Smooth muscle cell (in vitro differentiated cells): ENCODE measurements around the gene USP49. TPM values are rescaled to one million over a fixed set of nuclear protein-coding genes. Genes with fewer than 3 reads are reported as not detected.

Experiments used
- DNase-seq: peaks from one replicate; lab custom pipeline; 2025; ENCODE audit not compliant: unreplicated experiment; lab: John Stamatoyannopoulos, UW
- H2AFZ ChIP-seq: fragments of 200-600 bp; sonication (generic); 2 replicates; pipeline ENCODE4 v1.6.0; 2016; ENCODE audit warnings: antibody characterized with exemption, low read depth, mild to moderate bottlenecking
- H3F3A ChIP-seq: fragments of 200-600 bp; sonication (generic); 2 replicates; pipeline ENCODE4 v1.6.0; 2017; ENCODE audit warnings: antibody characterized with exemption, low read depth
- H3K27ac ChIP-seq: fragments of 200-600 bp; sonication (generic); 2 replicates; pipeline ENCODE4 v1.5.1; 2016; ENCODE audit warnings: low read depth, mild to moderate bottlenecking
- H3K27me3 ChIP-seq: fragments of 200-600 bp; sonication (generic); 2 replicates; pipeline ENCODE4 v1.6.1; 2016; ENCODE audit warnings: low read depth, mild to moderate bottlenecking
- H3K36me3 ChIP-seq: fragments of 200-600 bp; sonication (generic); 2 replicates; pipeline ENCODE4 v1.5.1; 2016; ENCODE audit warnings: low read depth
- H3K4me1 ChIP-seq: fragments of 200-600 bp; sonication (generic); 2 replicates; pipeline ENCODE4 v1.5.1; 2016; ENCODE audit warnings: low read depth
- H3K4me2 ChIP-seq: fragments of 200-600 bp; sonication (generic); 2 replicates; pipeline ENCODE4 v1.6.0; 2016; ENCODE audit warnings: mild to moderate bottlenecking
- H3K4me3 ChIP-seq: fragments of 200-600 bp; sonication (generic); 2 replicates; pipeline ENCODE4 v1.5.1; 2016; ENCODE audit warnings: mild to moderate bottlenecking
- H3K79me2 ChIP-seq: fragments of 200-600 bp; sonication (generic); 2 replicates; pipeline ENCODE4 v1.6.0; 2016; ENCODE audit warnings: low read depth, mild to moderate bottlenecking
- H3K9ac ChIP-seq: fragments of 200-600 bp; sonication (generic); 2 replicates; pipeline ENCODE4 v1.6.0; 2016; ENCODE audit warnings: low read depth
- H3K9me3 ChIP-seq: fragments of 200-600 bp; sonication (generic); replicated peaks from 2 replicates; pipeline ENCODE4 v1.5.1; 2016; ENCODE audit warnings: low read depth
- H4K20me1 ChIP-seq: fragments of 200-600 bp; sonication (generic); 2 replicates; pipeline ENCODE4 v1.6.0; 2016; ENCODE audit warnings: low read depth
- WGBS: methylation state at CpG from one replicate; pipeline ENCODE4 v1.1.7; 2016; ENCODE audit warnings: low lambda C conversion rate; 5-methylcytosine and 5-hydroxymethylcytosine counted together
- polyA plus RNA-seq: library from polyadenylated mRNA; unstranded; fragments of >200 nt; fragmentation: Nextera tagmentation; extraction: Ambion mirVana; gene quantifications from 2 replicates; pipeline ENCODE4 v1.2.1, GENCODE V29; 2016
- total RNA-seq: library from RNA; depleted of rRNA; stranded (reverse); fragments of >200 nt; gene quantifications from 2 replicates; pipeline ENCODE4 v1.2.3, GENCODE V29; 2014
- TF ChIP-seq, protein P1 (sequence below): fragments of 200-600 bp; sonication (generic); IDR thresholded peaks from 2 replicates; pipeline ENCODE4 v1.5.1; 2017; ENCODE audit warnings: borderline replicate concordance, mild to moderate bottlenecking, antibody characterized with exemption; ENCODE audit not compliant: insufficient read depth, poor library complexity, severe bottlenecking

Gene USP49
- total and polyA plus RNA-seq, 2 experiments from 2014 or later: 1.9 to 5.2 TPM

- no peaks in the 10 kb centered on the region for H3K79me2 ChIP-seq
- H4K20me1 ChIP-seq: no peaks in the 10 kb centered on the region
- H3K4me2 ChIP-seq: no peak overlapping the region
- H2AFZ ChIP-seq: no peak overlapping the region
- no peak overlapping the region for H3K4me3 ChIP-seq
- TF ChIP-seq, protein P1, sequence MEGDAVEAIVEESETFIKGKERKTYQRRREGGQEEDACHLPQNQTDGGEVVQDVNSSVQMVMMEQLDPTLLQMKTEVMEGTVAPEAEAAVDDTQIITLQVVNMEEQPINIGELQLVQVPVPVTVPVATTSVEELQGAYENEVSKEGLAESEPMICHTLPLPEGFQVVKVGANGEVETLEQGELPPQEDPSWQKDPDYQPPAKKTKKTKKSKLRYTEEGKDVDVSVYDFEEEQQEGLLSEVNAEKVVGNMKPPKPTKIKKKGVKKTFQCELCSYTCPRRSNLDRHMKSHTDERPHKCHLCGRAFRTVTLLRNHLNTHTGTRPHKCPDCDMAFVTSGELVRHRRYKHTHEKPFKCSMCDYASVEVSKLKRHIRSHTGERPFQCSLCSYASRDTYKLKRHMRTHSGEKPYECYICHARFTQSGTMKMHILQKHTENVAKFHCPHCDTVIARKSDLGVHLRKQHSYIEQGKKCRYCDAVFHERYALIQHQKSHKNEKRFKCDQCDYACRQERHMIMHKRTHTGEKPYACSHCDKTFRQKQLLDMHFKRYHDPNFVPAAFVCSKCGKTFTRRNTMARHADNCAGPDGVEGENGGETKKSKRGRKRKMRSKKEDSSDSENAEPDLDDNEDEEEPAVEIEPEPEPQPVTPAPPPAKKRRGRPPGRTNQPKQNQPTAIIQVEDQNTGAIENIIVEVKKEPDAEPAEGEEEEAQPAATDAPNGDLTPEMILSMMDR: no peak
- DNase-seq: no peak
- H3K9me3 ChIP-seq: no peaks in the 10 kb centered on the region
- WGBS: 96% methylated on average over 13 of the region's 13 CpGs
- H3K4me1 ChIP-seq: peaks cover 5% of the 10 kb centered on the region
- H3K36me3 ChIP-seq: no peaks in the 10 kb centered on the region
- H3K9ac ChIP-seq: no peak overlapping the region
- no peaks in the 10 kb centered on the region for H3K27me3 ChIP-seq
- no peaks in the 10 kb centered on the region for H3F3A ChIP-seq
- H3K27ac ChIP-seq: no peak overlapping the region
These were observed 23.0 kb downstream of the USP49 start for GRCh38 chr6:41872147-41872546.

DNA sequence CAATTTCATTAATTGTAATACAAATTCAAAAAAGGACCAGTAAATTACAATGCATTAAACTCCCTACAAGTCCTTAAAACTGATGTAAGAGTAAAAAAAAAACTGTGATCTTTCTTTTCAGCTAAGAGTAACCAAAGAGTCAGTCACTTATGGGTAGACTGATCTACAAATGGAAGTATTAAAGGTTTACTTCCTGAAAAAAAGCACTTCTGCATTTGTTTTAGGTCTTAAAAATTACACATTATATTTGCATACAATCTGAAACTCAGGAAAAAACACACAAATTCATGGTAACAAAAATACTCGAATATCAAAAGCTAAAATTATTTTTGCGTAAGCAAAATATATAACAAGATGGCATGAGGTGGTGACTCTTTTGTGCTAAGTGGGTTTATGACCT lies 23.5 kb downstream of the USP49 start:
- no peaks in the 10 kb centered on the region for H3K36me3 ChIP-seq
- H3F3A ChIP-seq: no peaks in the 10 kb centered on the region
- no peak overlapping the region for H3K4me2 ChIP-seq
- H3K9me3 ChIP-seq: no peaks in the 10 kb centered on the region
- H3K27ac ChIP-seq: no peak overlapping the region
- no peaks in the 10 kb centered on the region for H4K20me1 ChIP-seq
- TF ChIP-seq, protein P1: no peak
- H3K27me3 ChIP-seq: no peaks in the 10 kb centered on the region
- peaks cover 5% of the 10 kb centered on the region for H3K4me1 ChIP-seq
- WGBS: 98% methylated on average over 2 of the region's 2 CpGs
- H3K79me2 ChIP-seq: no peaks in the 10 kb centered on the region
- H3K9ac ChIP-seq: no peak overlapping the region
- no peak for DNase-seq
- H2AFZ ChIP-seq: no peak overlapping the region
- no peak overlapping the region for H3K4me3 ChIP-seq

DNA sequence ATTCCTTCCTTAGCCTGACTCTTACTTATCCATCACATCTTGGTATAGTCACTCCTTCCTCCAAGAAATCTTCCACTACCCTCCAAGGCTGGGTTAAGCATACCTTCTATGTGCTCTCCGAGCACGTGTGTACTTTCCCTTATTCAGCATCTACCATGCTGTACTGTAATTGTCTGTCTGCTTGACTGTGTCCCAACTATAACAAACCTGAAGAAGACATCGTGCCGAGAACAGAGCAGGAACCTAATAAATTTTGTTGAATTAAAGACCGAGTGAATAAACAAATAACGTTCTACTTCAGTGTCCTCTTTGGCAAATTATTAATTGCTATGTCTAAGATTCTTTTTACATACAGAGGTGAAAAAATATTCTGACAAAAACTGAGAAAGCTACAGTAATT lies 35.8 kb downstream of the USP49 start:
- Histone ChIP-seq H3K27ac (no peak overlapping the region), H2AFZ (no peak overlapping the region), H4K20me1 (no peaks in the 10 kb centered on the region), H3K4me1 (no peaks in the 10 kb centered on the region), H3K4me2 (no peak overlapping the region), H3F3A (no peaks in the 10 kb centered on the region), H3K36me3 (no peaks in the 10 kb centered on the region), H3K27me3 (no peaks in the 10 kb centered on the region), H3K9me3 (no peaks in the 10 kb centered on the region), H3K79me2 (no peaks in the 10 kb centered on the region), H3K9ac (no peak overlapping the region), H3K4me3 (no peak overlapping the region)
- no peak for DNase-seq
- TF ChIP-seq, protein P1: no peak
- 94% methylated on average over 6 of the region's 6 CpGs for WGBS

DNA sequence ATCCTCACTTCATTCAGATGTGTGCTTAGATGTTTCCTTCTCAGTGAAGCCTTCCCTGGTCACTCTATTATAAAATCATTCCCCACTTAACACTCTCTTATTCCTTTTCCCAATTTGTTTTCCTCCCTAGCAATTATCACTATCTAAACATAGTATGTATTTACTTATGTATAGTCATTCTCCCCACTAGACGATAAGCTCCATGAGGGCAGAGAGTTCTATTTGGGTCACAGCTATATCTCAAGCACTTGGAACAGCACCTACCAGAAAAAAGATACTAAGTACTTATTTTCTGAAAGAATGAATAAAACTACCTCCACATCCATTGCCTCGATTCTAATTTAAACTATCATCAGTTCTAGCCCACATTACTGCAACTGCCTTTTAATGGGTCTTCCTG lies 36.5 kb downstream of the USP49 start:
- H2AFZ ChIP-seq: no peak overlapping the region
- WGBS: 91% methylated on average over 2 of the region's 2 CpGs
- no peaks in the 10 kb centered on the region for H3K27me3 ChIP-seq

More for the DNA sequence above, 36.5 kb downstream of the USP49 start:
- Histone ChIP-seq H3K9ac (no peak overlapping the region), H3K4me1 (no peaks in the 10 kb centered on the region), H3K79me2 (no peaks in the 10 kb centered on the region), H3K4me2 (no peak overlapping the region), H3F3A (no peaks in the 10 kb centered on the region), H3K9me3 (no peaks in the 10 kb centered on the region), H3K36me3 (no peaks in the 10 kb centered on the region), H4K20me1 (no peaks in the 10 kb centered on the region), H3K27ac (no peak overlapping the region), H3K4me3 (no peak overlapping the region)
- DNase-seq: no peak
- TF ChIP-seq, protein P1: no peak
